Measurements from ENCODE around the gene SH2D6. TPM values are rescaled to one million over a fixed set of nuclear protein-coding genes. Genes with fewer than 3 reads are reported as not detected.

Gene SH2D6
- total and polyA plus RNA-seq, 2 of the 8 experiments (the other 6 are each of a cell fraction or from before 2014, with no cell fraction given): 0.42 TPM; not detected in 1

DNA sequence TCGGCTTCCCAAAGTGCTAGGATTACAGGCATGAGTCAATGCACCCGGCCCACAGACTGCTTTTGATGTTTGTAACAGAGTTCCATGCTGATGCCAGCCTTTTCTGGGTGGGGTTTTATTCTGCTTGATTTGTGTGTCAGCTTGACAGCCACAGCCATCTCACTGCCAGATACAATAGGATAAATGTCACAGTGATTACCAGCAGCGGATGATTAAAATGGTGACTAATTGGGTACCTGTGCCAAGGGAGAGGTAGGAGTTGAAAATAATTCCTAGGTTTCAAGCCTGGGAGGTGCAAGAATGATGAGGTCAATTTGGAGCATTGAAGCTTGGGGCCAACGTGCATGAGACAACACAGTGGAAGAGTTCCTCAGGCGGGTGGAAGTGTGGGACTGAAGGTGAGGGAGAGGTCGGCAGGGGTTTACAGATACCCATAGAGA, 39.4 kb downstream of the SH2D6 start:
- Histone ChIP-seq H2BK5ac (ENCODE audit: low read depth, low read length) (0 out of 2 replicates have a peak overlapping the region, but pooled peaks have one; percentile 2), H3K9ac (replicated peaks in 1 of 4; ENCODE audit: extremely low read depth in 1 of 4, low read depth in 3 of 4, low read length in 3 of 4) (no peak overlapping the region), H3K79me1 (ENCODE audit: low read depth, low read length) (no peaks in the 10 kb centered on the region), H2AK5ac (ENCODE audit: low read depth, low read length) (no peak overlapping the region; the same call in 1 of the 2 replicates), H3K18ac (ENCODE audit: extremely low read depth, low read length) (peak overlapping the region; percentile 73; the same call in 1 of the 2 replicates), H3K4me3 (ENCODE audit: extremely low read depth in 1 of 4, insufficient read depth in 2 of 4, low read depth in 3 of 4, low read length in 4 of 4) (no peak overlapping the region; a peak in 1 of 8 replicates), H4K20me1 (replicated peaks in 1 of 2; ENCODE audit: control insufficient read depth in 1 of 2, insufficient read depth in 2 of 2, low read length in 2 of 2) (no peaks in the 10 kb centered on the region), H2BK20ac (ENCODE audit: low read length) (peak overlapping the region; percentile 57; the same call in 1 of the 2 replicates), H2BK12ac (ENCODE audit: low read depth, low read length) (peak overlapping the region; percentile 99; the same call in 1 of the 2 replicates), H3K56ac (replicated peaks; ENCODE audit: insufficient read length, low read depth, low read length) (no peak overlapping the region), H3K4ac (replicated peaks; ENCODE audit: insufficient read length, low read depth, low read length) (peak overlapping the region; percentile 4), H3K23me2 (ENCODE audit: low read depth, low read length) (no peaks in the 10 kb centered on the region), H3K79me2 (ENCODE audit: control insufficient read depth in 1 of 2, insufficient read depth in 2 of 2, low read length in 2 of 2) (no peaks in the 10 kb centered on the region), H4K8ac (ENCODE audit: extremely low read depth, insufficient read depth, low read length) (no peak overlapping the region), H3K4me2 (ENCODE audit: insufficient read depth in 1 of 2, low read depth in 2 of 2, low read length in 2 of 2) (no peak overlapping the region; a peak in 1 of 4 replicates), H2BK15ac (ENCODE audit: low read length) (no peak overlapping the region), H4K5ac (ENCODE audit: insufficient read length, low read depth, low read length) (no peak overlapping the region), H2AFZ (ENCODE audit: low read length) (no peak overlapping the region), H3K4me1 (replicated peaks in 1 of 4; ENCODE audit: control insufficient read depth in 3 of 4, insufficient read depth in 4 of 4, low read length in 3 of 4) (peaks cover 7 to 14% (median 10%) of the 10 kb centered on the region in 4 experiments), H3K27ac (ENCODE audit: low read depth, low read length) (no peak overlapping the region), H2BK120ac (replicated peaks; ENCODE audit: low read depth, low read length) (no peak overlapping the region), H4K91ac (replicated peaks; ENCODE audit: insufficient read length, low read length) (peak overlapping the region; percentile 18), H3K23ac (ENCODE audit: insufficient read length) (no peak overlapping the region), H3K27me3 (replicated peaks in 1 of 4; ENCODE audit: control insufficient read depth in 3 of 4, extremely low read depth in 1 of 4, insufficient read depth in 3 of 4, low read length in 3 of 4) (peaks cover 0 to 3% (median 1%) of the 10 kb centered on the region in 4 experiments; a peak in 2 of 7 replicates), H3K14ac (ENCODE audit: insufficient read length) (no peak overlapping the region), H3K36me3 (ENCODE audit: control insufficient read depth in 2 of 4, insufficient read depth in 4 of 4, low read length in 3 of 4) (no peaks in the 10 kb centered on the region), H3K9me3 (ENCODE audit: insufficient read depth in 2 of 2, low read depth in 1 of 2, low read length in 1 of 2) (no peaks in the 10 kb centered on the region)
- FAIRE-seq (no peak), DNase-seq (ENCODE audit: low read depth in 1 of 2, low spot score in 2 of 2) (no peak)
- ChIA-PET CTCF (ENCODE audit: partially characterized antibody) (interaction anchor here (0.9 to 1.8 kb wide), 8 partner anchors 14 to 94 kb away, joined by 3 to 5 read pairs (median 4); partner anchors contain the start of gene MAT2A), POLR2A (ENCODE audit: partially characterized antibody) (interaction anchor here (0.7 to 55.3 kb wide), 6 partner anchors 10 to 89 kb away, joined by 3 to 1889 read pairs (median 4); partner anchors contain the start of genes GGCX, MAT2A and SH2D6)
- 80% methylated on average over 6 of the region's 6 CpGs; no CpG with 5 or more reads in 1 of the 2 experiments for whole genome bisulfite sequencing, 2 experiments (ENCODE audit: extremely low coverage in 1 of 2, insufficient coverage in 1 of 2, insufficient read length in 1 of 2, insufficient replicate concordance in 2 of 2, low coverage in 1 of 2, low lambda C conversion rate in 2 of 2, missing lambda C conversion rate in 1 of 2)
- no peak for TF ChIP-seq RBBP5 (IDR thresholded peaks at IDR 0.05; ENCODE audit: borderline replicate concordance, low read depth, low read length)
- no peak for TF ChIP-seq MAFK (IDR thresholded peaks at IDR 0.05; ENCODE audit: low read depth, low read length)
- TF ChIP-seq CBX5 (IDR thresholded peaks at IDR 0.05; ENCODE audit: low read depth, low read length): no peak
- TF ChIP-seq BACH1 (IDR thresholded peaks at IDR 0.05; ENCODE audit: low read length): no peak
- no peak for TF ChIP-seq SP4 (IDR thresholded peaks at IDR 0.05; ENCODE audit: low read length)
- TF ChIP-seq, protein P1, sequence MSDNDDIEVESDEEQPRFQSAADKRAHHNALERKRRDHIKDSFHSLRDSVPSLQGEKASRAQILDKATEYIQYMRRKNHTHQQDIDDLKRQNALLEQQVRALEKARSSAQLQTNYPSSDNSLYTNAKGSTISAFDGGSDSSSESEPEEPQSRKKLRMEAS (IDR thresholded peaks at IDR 0.05): no peak

All from H1 (cell line).